Left colon (tissue), 2 donors: Measurements from ENCODE around the gene ELP6. TPM values are rescaled to one million over a fixed set of nuclear protein-coding genes. Genes with fewer than 3 reads are reported as not detected.
"Not testable (repeated sequence)": the region's sequence is repeated elsewhere in the genome, so short reads cannot be mapped to it uniquely, and the experiment has no call there.

ENCODE experiments used
- ATAC-seq: fragments of 200-7000 bp; cut with Tn5 transposase; one replicate; pipeline ENCODE4 v1.9.1; 2020; ENCODE audit warnings: mild to moderate bottlenecking, moderate library complexity
- DNase-seq, 2 donors: peaks; one replicate each; pipeline ENCODE4 v3.0.0-alpha.2; 2020
- intact Hi-C, 2 donors: fragments of 100-400 bp; cut with DNase I in 1 of 2; cut with micrococcal nuclease in 1 of 2; formaldehyde crosslinking; loops; one replicate each; pipeline versions ENCODE4 v1.11.2 to v1.14.0; 2022; cut with DNase I, micrococcal nuclease
- total RNA-seq, 2 donors: library from RNA; stranded (reverse); fragmentation: NEBNext Ultra II Directional; extraction: Animal tissue kit (Norgen Biotek cat#: 25700); gene quantifications; one replicate each; pipeline ENCODE4 v1.2.1, GENCODE V29; 2021
- donor health status: DM: no; HTN: no; CAD: no.
- donor health status: DM: yes; HTN: yes; CAD: no.

Gene ELP6
- total RNA-seq, 2 donors from 2014 or later: 21.7 to 22.4 TPM

DNA sequence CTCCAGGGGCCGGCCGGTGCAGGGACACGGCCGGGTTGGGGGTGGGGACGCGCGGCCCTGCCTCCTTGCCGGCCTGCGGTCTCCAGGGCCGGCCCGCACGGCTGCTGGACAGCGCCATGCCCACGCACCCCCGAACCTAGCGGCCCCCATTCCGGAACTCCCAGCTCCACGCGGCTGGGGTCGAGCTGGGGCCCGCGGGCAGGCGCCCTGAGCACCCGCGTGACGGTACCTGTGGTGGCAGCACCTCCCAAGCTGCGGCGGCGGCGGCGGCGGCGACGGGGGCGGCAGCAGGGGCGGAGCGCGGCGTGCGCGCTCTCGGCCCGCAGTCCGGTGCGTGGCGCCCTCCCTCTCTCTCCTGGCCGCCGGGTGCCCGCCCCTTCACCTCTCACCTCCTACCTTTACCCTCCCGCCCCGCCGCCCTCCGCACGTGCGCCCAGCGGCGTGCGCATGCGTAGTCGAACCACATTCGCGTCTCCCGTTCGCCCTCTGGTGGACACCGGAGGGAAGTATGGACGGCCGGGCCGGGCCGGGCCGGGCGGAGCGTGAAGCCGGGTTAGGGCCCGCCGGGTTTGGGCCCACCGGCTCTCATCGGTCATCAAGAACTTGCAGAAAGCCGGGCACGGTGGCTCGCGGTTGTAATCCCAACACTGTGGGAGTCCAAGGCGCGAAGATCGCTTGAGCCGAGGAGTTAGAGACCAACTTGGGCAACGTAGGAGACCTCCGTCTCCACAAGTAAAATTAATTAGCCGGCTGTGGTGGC, 37.8 kb downstream of the ELP6 start, which contains the start of gene SCAP:
Gene SCAP (minus strand): TSS at position 372 of the 760 bp plus-strand sequence. CDS start 32,948 bp downstream, outside the sequence.
- intact Hi-C loops: loop anchor here (5.0 to 10.0 kb wide), 2 partner anchors 51 to 53 kb away; no protein-coding TSS in a partner anchor
- DNase-seq: peak; percentile 94 to 96
- peak; percentile 98 for ATAC-seq

DNA sequence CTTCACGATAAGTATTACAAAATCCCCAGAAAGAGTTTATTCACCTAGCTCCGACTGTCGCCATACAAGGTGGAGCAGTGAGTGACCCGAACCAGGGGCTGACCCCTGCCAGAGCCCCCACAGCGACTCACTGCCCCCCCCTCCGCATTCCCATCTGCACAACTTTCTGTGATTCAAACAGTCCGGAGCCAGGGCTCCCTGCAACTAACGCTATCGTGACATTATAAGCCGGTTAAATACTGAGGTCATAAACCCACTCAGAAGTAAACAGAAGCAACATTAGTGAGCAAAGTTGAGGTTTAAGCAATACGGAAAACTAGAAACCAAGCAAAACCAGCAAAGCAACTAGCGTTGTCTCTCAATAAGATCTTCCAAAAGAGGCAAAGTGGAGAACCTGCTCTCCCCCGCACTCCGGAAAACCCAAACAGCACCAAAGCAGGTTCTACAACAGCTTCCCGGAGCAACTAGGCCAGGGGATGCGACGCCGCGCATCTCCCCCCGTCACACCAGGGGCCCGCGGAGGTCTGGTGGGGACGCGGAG, 38.4 kb downstream of the ELP6 start:
- intact Hi-C loops: loop anchor here (5.0 to 10.0 kb wide), 2 partner anchors 50 to 53 kb away; no protein-coding TSS in a partner anchor
- DNase-seq: peak in 1 of 2 donors; percentile 30
- peak; percentile 37 for ATAC-seq

DNA sequence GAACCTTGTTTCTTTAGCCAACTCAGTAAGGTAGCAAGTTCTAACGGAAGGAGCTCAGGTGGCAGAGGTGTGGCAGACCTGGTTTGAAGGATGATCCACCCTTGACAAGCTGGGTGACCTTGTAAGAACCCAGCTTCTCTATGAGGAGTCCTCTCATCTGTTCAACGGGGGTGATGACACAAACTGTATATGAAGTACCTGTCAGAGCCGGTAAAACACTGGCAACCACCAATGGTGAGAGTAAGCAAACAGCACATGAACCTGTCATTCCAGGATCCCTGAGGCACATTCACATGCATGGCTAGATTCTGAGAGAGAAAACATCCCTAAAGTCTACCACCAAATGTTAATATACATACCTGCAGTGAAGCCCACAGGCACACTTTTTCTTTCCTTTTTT, 40.1 kb downstream of the ELP6 start:
- DNase-seq: no peak

GRCh38 chr3:47469616-47470015, 43.9 kb downstream of the ELP6 start:
- ATAC-seq (peak; percentile 70), DNase-seq (no peak)
- intact Hi-C loops: loop anchor here in 1 of 2 donors (10.0 kb wide), 1 partner anchor 45 kb away; no protein-coding TSS in a partner anchor

More for the DNA sequence above, 40.1 kb downstream of the ELP6 start:
- intact Hi-C loops: loop anchor here in 1 of 2 donors (10.0 kb wide), 1 partner anchor 49 kb away; no protein-coding TSS in a partner anchor
- ATAC-seq: no peak

- DNase-seq, ATAC-seq, intact Hi-C loops: not testable (repeated sequence)
Measured at GRCh38 chr3:47468315-47468714, 45.2 kb downstream of the ELP6 start.

- ATAC-seq: no peak
- intact Hi-C loops: no loop called here
- no peak for DNase-seq
Measured at GRCh38 chr3:47464588-47464987, 48.9 kb downstream of the ELP6 start.

GRCh38 chr3:47459534-47460085, 53.9 kb downstream of the ELP6 start:
- ATAC-seq, DNase-seq, intact Hi-C loops: not testable (repeated sequence)

- no peak for DNase-seq
- intact Hi-C loops: no loop called here
Measured at GRCh38 chr3:47456984-47457383, 56.5 kb downstream of the ELP6 start.

DNA sequence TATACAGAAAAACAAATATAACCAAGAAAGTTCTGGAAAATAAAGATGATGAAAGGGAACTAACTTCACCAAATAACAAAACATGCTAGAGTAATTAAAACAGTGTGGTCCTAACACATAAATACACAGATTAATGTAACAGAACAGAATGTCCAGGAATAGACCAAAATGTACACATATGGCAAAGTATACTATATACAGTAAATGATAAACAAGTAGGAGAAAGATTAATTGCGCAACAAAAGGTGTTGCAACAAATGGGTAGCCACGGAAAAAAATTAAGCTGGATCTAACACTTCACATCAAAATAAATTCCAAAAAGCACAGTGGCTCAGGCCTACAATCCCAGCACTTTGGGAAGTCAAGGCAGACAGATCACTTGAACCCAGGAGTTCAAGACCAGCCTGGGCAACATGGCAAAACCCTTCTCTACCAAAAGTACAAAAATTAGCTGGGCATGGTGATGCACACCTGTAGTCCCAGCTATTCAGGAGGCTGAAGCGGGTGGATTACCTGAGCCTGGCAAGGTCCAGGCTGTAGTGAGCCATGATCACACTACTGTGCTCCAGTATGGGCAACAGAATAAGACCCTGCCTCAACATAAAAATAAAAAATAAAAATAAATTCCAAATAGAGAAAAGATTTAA, 57.6 kb downstream of the ELP6 start:
- intact Hi-C loops: no loop called here
- ATAC-seq (no peak), DNase-seq (no peak)

More at GRCh38 chr3:47456984-47457383, 56.5 kb downstream of the ELP6 start:
- ATAC-seq: no peak

DNA sequence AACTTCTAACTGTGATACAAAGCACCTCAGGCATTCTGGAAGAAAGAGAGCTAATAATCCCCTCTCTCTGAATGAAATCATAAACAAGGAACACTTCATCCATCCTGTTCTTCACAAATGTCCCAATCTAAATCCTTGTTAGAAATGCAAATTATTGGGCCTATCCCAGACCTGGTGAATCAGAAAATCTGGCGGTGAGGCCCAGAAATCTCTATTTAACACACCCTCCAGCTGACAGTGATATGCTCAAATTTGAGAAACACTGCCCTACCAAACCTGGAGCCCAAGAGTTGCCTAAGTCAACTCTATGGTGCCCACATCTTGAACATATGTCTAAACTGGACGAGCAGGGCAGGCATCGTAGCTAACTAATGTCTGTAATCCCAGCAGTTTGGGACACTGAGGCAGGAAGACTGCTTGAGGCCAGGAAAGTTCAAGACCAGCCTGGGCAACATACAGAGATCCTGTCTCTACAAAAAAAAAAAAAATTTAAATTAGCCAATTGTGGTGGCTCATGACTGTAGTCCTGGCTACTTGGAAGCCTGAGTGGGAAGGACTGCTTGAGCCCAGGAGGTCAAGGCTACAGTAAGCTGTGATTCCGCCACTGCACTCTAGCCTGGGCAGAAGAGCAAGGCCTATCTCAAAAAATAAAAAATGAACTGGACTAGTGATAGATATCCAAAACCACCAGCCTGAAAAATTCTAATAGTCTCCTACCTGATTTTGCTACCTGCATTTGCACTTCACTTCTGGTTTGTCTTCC, 60.9 kb downstream of the ELP6 start:
- intact Hi-C loops: no loop called here
- DNase-seq (no peak), ATAC-seq (no peak)

Other genes with a start within 250 kb of the ELP6 start
- gene KIF9, start 230.9 kb downstream of the ELP6 start, total RNA-seq: 1 to 10 TPM; 5.8 to 6.1 TPM
- gene KLHL18, start 230.8 kb downstream of the ELP6 start, total RNA-seq: 10 to 100 TPM; 17.7 to 26.9 TPM
- 10 to 100 TPM; 35.9 to 43.4 TPM for gene PTPN23, start 132.7 kb downstream of the ELP6 start, total RNA-seq
- 100 to 1,000 TPM; 118 to 123 TPM for gene SCAP, start 37.8 kb downstream of the ELP6 start, total RNA-seq
- gene CSPG5, start 65.2 kb upstream of the ELP6 start, total RNA-seq: under 1 TPM; 0.46 to 0.47 TPM